SK-N-SH (cell line): ENCODE measurements around the gene EDC4. TPM values are rescaled to one million over a fixed set of nuclear protein-coding genes. Genes with fewer than 3 reads are reported as not detected.

Source experiments
- CTCF ChIA-PET: fragments of 300-600, 350-600 bp; formaldehyde crosslinking; extraction: SDS; loops from one replicate; lab custom pipeline; 2021; lab: Yijun Ruan, JAX
- POLR2A ChIA-PET: fragments of 350-600 bp; sonication (Branson Sonifier 250); formaldehyde crosslinking; extraction: SDS; loops from one replicate; lab custom pipeline; 2020; ENCODE audit warnings: antibody characterized with exemption, inconsistent platforms; lab: Yijun Ruan, JAX
- DNase-seq: peaks from one replicate; pipeline ENCODE4 v3.0.0; 2012
- H2AFZ ChIP-seq: fragments of 200-600 bp; sonication (generic); 2 replicates; pipeline ENCODE4 v1.8.1; 2016; ENCODE audit warnings: antibody characterized with exemption, mild to moderate bottlenecking, low read depth
- H3F3A ChIP-seq: fragments of 200-600 bp; sonication (generic); replicated peaks from 2 replicates; pipeline ENCODE3; 2016; ENCODE audit warnings: antibody characterized with exemption, mild to moderate bottlenecking; ENCODE audit not compliant: insufficient read depth
- H3K27ac ChIP-seq, 2 experiments: fragments of 200-500 bp in 1 of 2; fragments of 200-600 bp in 1 of 2; sonication (Bioruptor generic) in 1 of 2; sonication (generic), shearing (Covaris generic) in 1 of 2; 2 replicates each; pipeline versions ENCODE4 v1.5.1 to v1.6.1; 2014 to 2016; ENCODE audit warnings: low read depth in 2 of 2, inconsistent platforms in 1 of 2, low read length in 1 of 2, mild to moderate bottlenecking in 1 of 2, mixed read lengths in 1 of 2
- H3K27me3 ChIP-seq: fragments of 200-600 bp; sonication (generic), shearing (Covaris generic); 2 replicates; pipeline ENCODE4 v1.6.1; 2016; ENCODE audit warnings: mixed run types; ENCODE audit not compliant: insufficient read depth
- H3K36me3 ChIP-seq, 2 experiments: fragments of 200-500 bp in 1 of 2; fragments of 200-600 bp in 1 of 2; sonication (Bioruptor generic) in 1 of 2; sonication (generic) in 1 of 2; replicated peaks in 1 of 2; 2 replicates each; pipeline versions ENCODE3 to v1.5.1; 2014 to 2016; ENCODE audit warnings: low read length in 1 of 2, mild to moderate bottlenecking in 1 of 2; ENCODE audit not compliant: insufficient read depth in 2 of 2, control insufficient read depth in 1 of 2
- H3K4me1 ChIP-seq, 2 experiments: fragments of 200-500 bp in 1 of 2; fragments of 200-600 bp in 1 of 2; sonication (Bioruptor generic) in 1 of 2; sonication (generic), shearing (Covaris generic) in 1 of 2; 2 replicates each; pipeline versions ENCODE4 v1.5.1 to v1.6.1; 2014 to 2016; ENCODE audit warnings: low read depth in 1 of 2, low read length in 1 of 2, mixed run types in 1 of 2; ENCODE audit not compliant: insufficient read depth in 2 of 2, control insufficient read depth in 1 of 2
- H3K4me2 ChIP-seq: fragments of 200-600 bp; sonication (generic), shearing (Covaris generic); 2 replicates; pipeline ENCODE4 v1.6.1; 2017; ENCODE audit warnings: mixed run types
- H3K4me3 ChIP-seq, 2 experiments: fragments of 200-500 bp in 1 of 2; fragments of 200-600 bp in 1 of 2; sonication (Bioruptor generic) in 1 of 2; sonication (generic), shearing (Covaris generic) in 1 of 2; 2 replicates each; pipeline versions ENCODE4 v1.5.1 to v1.8.1; 2014 to 2016; ENCODE audit warnings: low read depth in 2 of 2, inconsistent platforms in 1 of 2, low read length in 1 of 2, mild to moderate bottlenecking in 1 of 2, mixed read lengths in 1 of 2, moderate library complexity in 1 of 2
- H3K79me2 ChIP-seq: fragments of 200-600 bp; sonication (generic); 2 replicates; pipeline ENCODE4 v1.8.1; 2017; ENCODE audit warnings: mild to moderate bottlenecking; ENCODE audit not compliant: insufficient read depth
- H3K9ac ChIP-seq: fragments of 200-600 bp; sonication (generic); 2 replicates; pipeline ENCODE4 v1.6.1; 2017; ENCODE audit warnings: mixed run types
- H3K9me2 ChIP-seq: fragments of 200-600 bp; sonication (generic); 2 replicates; pipeline ENCODE4 v1.6.1; 2017; ENCODE audit warnings: mixed run types
- H3K9me3 ChIP-seq: fragments of 200-600 bp; sonication (generic); 2 replicates; pipeline ENCODE4 v1.6.1; 2017; ENCODE audit warnings: mixed run types, mild to moderate bottlenecking, moderate library complexity
- H4K20me1 ChIP-seq: fragments of 200-600 bp; sonication (generic); 2 replicates; pipeline ENCODE4 v1.6.1; 2017; ENCODE audit warnings: mild to moderate bottlenecking, mixed run types; ENCODE audit not compliant: insufficient read depth
- CHD2 ChIP-seq: fragments of 150-350 bp; IDR thresholded peaks from 2 replicates; pipeline ENCODE4 v1.6.1; 2018; ENCODE audit warnings: low read length; ENCODE audit not compliant: partially characterized antibody
- EP300 ChIP-seq, 2 experiments: IDR thresholded peaks; 2 replicates each; pipeline versions ENCODE4 v1.4.0 to v1.6.1; 2012; ENCODE audit warnings: borderline replicate concordance in 1 of 2, low read depth in 1 of 2, low read length in 1 of 2
- FOXJ3 ChIP-seq: sonication (generic); formaldehyde crosslinking; IDR thresholded peaks from 2 replicates; pipeline ENCODE4 v1.5.1; 2020; ENCODE audit warnings: mild to moderate bottlenecking, missing genetic modification reagents
- GABPA ChIP-seq: IDR thresholded peaks from 2 replicates; pipeline ENCODE4 v1.4.0; 2012; ENCODE audit warnings: low read depth, mild to moderate bottlenecking
- GATA2 ChIP-seq: sonication (generic); formaldehyde crosslinking; IDR thresholded peaks from 2 replicates; pipeline ENCODE4 v1.5.0; 2020; ENCODE audit warnings: mild to moderate bottlenecking, missing genetic modification reagents
- MXI1 ChIP-seq: IDR thresholded peaks from 2 replicates; pipeline ENCODE4 v1.6.1; 2012; ENCODE audit warnings: mild to moderate bottlenecking, low read depth, low read length, improper control_type of control experiment
- NFIC ChIP-seq: IDR thresholded peaks from 2 replicates; pipeline ENCODE4 v1.4.0; 2012; ENCODE audit warnings: borderline replicate concordance
- NRF1 ChIP-seq: IDR thresholded peaks from 2 replicates; pipeline ENCODE4 v1.6.1; 2012; ENCODE audit warnings: low read depth, mild to moderate bottlenecking, low read length
- POLR2AphosphoS5 ChIP-seq: IDR thresholded peaks from 2 replicates; pipeline ENCODE4 v1.6.1; 2012; ENCODE audit warnings: low read depth, low read length
- RAD21 ChIP-seq: IDR thresholded peaks from 2 replicates; pipeline ENCODE4 v1.6.1; 2012; ENCODE audit warnings: mild to moderate bottlenecking, low read length
- RCOR1 ChIP-seq: fragments of 150-350 bp; IDR thresholded peaks from 2 replicates; pipeline ENCODE4 v1.6.1; 2017; ENCODE audit warnings: antibody characterized with exemption, low read length
- RXRA ChIP-seq: IDR thresholded peaks from 2 replicates; pipeline ENCODE4 v1.4.0; 2012; ENCODE audit warnings: low read depth, mild to moderate bottlenecking, borderline replicate concordance
- SIN3A ChIP-seq: IDR thresholded peaks from 2 replicates; pipeline ENCODE4 v1.6.1; 2012; ENCODE audit warnings: low read depth, mild to moderate bottlenecking, low read length, moderate library complexity, borderline replicate concordance
- TCF12 ChIP-seq: IDR thresholded peaks from 2 replicates; pipeline ENCODE4 v1.4.0; 2012
- TEAD4 ChIP-seq: IDR thresholded peaks from 2 replicates; pipeline ENCODE4 v1.4.0; 2012; ENCODE audit warnings: mild to moderate bottlenecking, borderline replicate concordance; ENCODE audit not compliant: insufficient read depth
- WGBS: methylation state at CpG from one replicate; pipeline ENCODE4 v1.1.6; 2017; ENCODE audit warnings: low lambda C conversion rate; 5-methylcytosine and 5-hydroxymethylcytosine counted together
- polyA plus RNA-seq, 3 experiments: library from polyadenylated mRNA; depleted of rRNA; stranded (reverse); fragments of >200 nt; gene quantifications; 2 replicates each; pipeline ENCODE4 v1.2.3, GENCODE V29; 2012
- TF ChIP-seq, protein P1 (sequence below): IDR thresholded peaks from 2 replicates; pipeline ENCODE4 v1.4.0; 2012; ENCODE audit warnings: low read depth
- TF ChIP-seq, protein P2 (sequence below): IDR thresholded peaks from 2 replicates; pipeline ENCODE4 v1.4.0; 2012; ENCODE audit warnings: low read depth, borderline replicate concordance
- TF ChIP-seq, protein P3 (sequence below): IDR thresholded peaks from 2 replicates; pipeline ENCODE4 v1.6.1; 2012; ENCODE audit warnings: mild to moderate bottlenecking, low read depth, low read length, moderate library complexity
- TF ChIP-seq, protein P4 (sequence below): fragments of 150-350 bp; IDR thresholded peaks from 2 replicates; pipeline ENCODE4 v1.6.1; 2016; ENCODE audit warnings: mild to moderate bottlenecking, low read depth, low read length

EDC4 gene
- polyA plus RNA-seq, 1 of the 3 experiments (the other 2 are of a cell fraction) = 38.0 TPM

DNA sequence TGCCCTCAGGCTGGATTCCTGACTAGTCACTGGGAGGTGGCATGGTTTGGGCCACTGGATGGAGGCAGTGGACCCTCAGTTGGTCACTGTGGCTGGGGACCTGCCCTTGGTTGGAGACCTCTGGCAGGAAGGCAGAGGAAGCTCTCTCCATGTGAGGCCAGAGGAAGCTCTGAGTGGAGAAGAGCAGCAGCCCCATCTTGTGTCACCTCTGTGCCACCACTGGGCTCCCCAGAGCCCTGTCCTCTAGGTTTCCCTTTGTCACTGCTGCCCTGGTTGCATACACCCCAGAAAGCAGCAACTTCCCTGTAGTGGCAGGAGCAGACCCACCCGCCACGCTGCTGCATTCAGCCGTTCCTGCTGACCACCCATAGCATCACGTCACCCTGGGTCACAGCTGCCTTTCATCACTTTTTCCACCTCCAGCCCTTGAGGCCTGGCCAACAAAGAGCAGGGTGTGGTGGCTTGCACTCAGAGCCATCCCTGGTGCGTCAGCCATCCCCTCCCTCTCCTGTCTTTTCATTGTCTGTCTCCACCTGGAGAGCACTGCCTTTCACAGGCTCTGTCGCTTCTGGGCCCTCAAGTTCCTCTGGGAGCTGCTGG is 46.9 kb downstream of the EDC4 start:
- 100% methylated on average over 6 of the region's 6 CpGs for WGBS
- no peak overlapping the region for H3K9ac ChIP-seq
- no peak overlapping the region for H2AFZ ChIP-seq
- peaks cover 24% of the 10 kb centered on the region for H3F3A ChIP-seq
- no peak overlapping the region for H3K4me3 ChIP-seq
- peaks cover 14 to 66% of the 10 kb centered on the region in 2 experiments; a peak in 3 of 4 replicates for H3K4me1 ChIP-seq
- H3K36me3 ChIP-seq = peaks cover 0 to 15% of the 10 kb centered on the region in 2 experiments
- H3K27ac ChIP-seq = peak overlapping the region in 1 of 2 experiments; percentile 7; a peak in 1 of 4 replicates
- H4K20me1 ChIP-seq = peaks cover 47% of the 10 kb centered on the region
- TF ChIP-seq EP300 (IDR thresholded peaks at IDR 0.05; ENCODE audit: borderline replicate concordance in 1 of 2, low read depth in 1 of 2, low read length in 1 of 2) (no peak), RAD21 (peak; percentile 47)
- H3K9me3 ChIP-seq = no peaks in the 10 kb centered on the region
- H3K4me2 ChIP-seq = no peak overlapping the region
- POLR2A ChIA-PET = no interaction called here
- H3K79me2 ChIP-seq = peaks cover 46% of the 10 kb centered on the region
- no peaks in the 10 kb centered on the region for H3K9me2 ChIP-seq
- no peaks in the 10 kb centered on the region for H3K27me3 ChIP-seq
- no peak for DNase-seq
- CTCF ChIA-PET = interaction anchor here (0.7 to 28.1 kb wide), 6 partner anchors 9 to 103 kb away, joined by 3 to 564 read pairs (median 6); partner anchors contain the start of genes EDC4, NRN1L and PSKH1

DNA sequence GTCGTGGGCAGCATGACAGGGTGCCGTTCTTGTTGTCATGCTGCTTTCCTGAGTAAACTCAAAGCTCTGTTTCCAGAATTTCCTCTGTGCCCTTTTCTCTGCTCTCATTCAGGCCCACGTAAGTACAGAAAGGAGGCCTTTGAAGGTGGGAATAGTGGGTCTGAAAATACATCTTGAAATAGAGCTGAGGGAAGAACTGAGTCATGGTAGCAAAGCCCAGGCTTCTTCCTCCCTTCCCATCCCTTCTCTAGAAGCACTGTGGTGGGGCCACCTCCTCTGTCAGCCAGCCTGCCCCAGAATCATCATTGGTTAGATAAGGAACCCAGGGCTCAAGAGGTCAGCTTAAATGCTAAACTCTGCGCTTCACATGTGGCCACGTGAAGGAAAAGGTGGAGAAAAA is 49.4 kb downstream of the EDC4 start:
- POLR2A ChIA-PET = interaction anchor here (0.6 to 1.0 kb wide), 2 partner anchors 13 to 23 kb away, joined by 3 to 5 read pairs; no protein-coding TSS in a partner anchor
- Histone ChIP-seq H2AFZ (no peak overlapping the region), H3K9me2 (no peaks in the 10 kb centered on the region), H3F3A (peaks cover 12% of the 10 kb centered on the region), H3K9me3 (no peaks in the 10 kb centered on the region), H3K79me2 (peaks cover 28% of the 10 kb centered on the region), H3K27ac (peak overlapping the region in 1 of 2 experiments; percentile 65; a peak in 1 of 4 replicates), H3K9ac (no peak overlapping the region), H3K4me1 (peaks cover 6 to 41% of the 10 kb centered on the region in 2 experiments; a peak in 2 of 4 replicates), H4K20me1 (peaks cover 31% of the 10 kb centered on the region), H3K4me2 (no peak overlapping the region), H3K4me3 (no peak overlapping the region), H3K27me3 (no peaks in the 10 kb centered on the region), H3K36me3 (peaks cover 0 to 19% of the 10 kb centered on the region in 2 experiments)
- TF ChIP-seq MXI1 (no peak), NRF1 (no peak), NFIC (no peak), RCOR1 (no peak), FOXJ3 (no peak), POLR2AphosphoS5 (no peak), GABPA (no peak), SIN3A (no peak), CHD2 (no peak), RXRA (no peak), TEAD4 (no peak), TCF12 (no peak), RAD21 (no peak), GATA2 (no peak)
- TF ChIP-seq, protein P1, sequence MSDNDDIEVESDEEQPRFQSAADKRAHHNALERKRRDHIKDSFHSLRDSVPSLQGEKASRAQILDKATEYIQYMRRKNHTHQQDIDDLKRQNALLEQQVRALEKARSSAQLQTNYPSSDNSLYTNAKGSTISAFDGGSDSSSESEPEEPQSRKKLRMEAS = no peak
- TF ChIP-seq, protein P2, sequence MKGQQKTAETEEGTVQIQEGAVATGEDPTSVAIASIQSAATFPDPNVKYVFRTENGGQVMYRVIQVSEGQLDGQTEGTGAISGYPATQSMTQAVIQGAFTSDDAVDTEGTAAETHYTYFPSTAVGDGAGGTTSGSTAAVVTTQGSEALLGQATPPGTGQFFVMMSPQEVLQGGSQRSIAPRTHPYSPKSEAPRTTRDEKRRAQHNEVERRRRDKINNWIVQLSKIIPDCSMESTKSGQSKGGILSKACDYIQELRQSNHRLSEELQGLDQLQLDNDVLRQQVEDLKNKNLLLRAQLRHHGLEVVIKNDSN = no peak
- TF ChIP-seq, protein P3, sequence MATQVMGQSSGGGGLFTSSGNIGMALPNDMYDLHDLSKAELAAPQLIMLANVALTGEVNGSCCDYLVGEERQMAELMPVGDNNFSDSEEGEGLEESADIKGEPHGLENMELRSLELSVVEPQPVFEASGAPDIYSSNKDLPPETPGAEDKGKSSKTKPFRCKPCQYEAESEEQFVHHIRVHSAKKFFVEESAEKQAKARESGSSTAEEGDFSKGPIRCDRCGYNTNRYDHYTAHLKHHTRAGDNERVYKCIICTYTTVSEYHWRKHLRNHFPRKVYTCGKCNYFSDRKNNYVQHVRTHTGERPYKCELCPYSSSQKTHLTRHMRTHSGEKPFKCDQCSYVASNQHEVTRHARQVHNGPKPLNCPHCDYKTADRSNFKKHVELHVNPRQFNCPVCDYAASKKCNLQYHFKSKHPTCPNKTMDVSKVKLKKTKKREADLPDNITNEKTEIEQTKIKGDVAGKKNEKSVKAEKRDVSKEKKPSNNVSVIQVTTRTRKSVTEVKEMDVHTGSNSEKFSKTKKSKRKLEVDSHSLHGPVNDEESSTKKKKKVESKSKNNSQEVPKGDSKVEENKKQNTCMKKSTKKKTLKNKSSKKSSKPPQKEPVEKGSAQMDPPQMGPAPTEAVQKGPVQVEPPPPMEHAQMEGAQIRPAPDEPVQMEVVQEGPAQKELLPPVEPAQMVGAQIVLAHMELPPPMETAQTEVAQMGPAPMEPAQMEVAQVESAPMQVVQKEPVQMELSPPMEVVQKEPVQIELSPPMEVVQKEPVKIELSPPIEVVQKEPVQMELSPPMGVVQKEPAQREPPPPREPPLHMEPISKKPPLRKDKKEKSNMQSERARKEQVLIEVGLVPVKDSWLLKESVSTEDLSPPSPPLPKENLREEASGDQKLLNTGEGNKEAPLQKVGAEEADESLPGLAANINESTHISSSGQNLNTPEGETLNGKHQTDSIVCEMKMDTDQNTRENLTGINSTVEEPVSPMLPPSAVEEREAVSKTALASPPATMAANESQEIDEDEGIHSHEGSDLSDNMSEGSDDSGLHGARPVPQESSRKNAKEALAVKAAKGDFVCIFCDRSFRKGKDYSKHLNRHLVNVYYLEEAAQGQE = no peak
- TF ChIP-seq, protein P4, sequence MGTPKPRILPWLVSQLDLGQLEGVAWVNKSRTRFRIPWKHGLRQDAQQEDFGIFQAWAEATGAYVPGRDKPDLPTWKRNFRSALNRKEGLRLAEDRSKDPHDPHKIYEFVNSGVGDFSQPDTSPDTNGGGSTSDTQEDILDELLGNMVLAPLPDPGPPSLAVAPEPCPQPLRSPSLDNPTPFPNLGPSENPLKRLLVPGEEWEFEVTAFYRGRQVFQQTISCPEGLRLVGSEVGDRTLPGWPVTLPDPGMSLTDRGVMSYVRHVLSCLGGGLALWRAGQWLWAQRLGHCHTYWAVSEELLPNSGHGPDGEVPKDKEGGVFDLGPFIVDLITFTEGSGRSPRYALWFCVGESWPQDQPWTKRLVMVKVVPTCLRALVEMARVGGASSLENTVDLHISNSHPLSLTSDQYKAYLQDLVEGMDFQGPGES = no peak
- CTCF ChIA-PET = interaction anchor here (1.0 to 28.1 kb wide), 5 partner anchors 12 to 106 kb away, joined by 3 to 564 read pairs (median 7); partner anchors contain the start of genes EDC4, NRN1L and PSKH1
- no peak for DNase-seq
- 85% methylated on average over 5 of the region's 5 CpGs for WGBS
